NCI-H226 (cell line): ENCODE data around the gene AMZ2.
"Not testable (repeated sequence)": the region's sequence is repeated elsewhere in the genome, so short reads cannot be mapped to it uniquely, and the experiment has no call there.

Experiments used
- DNase-seq: peaks from one replicate; pipeline ENCODE4 v3.0.0-alpha.2; 2015

AMZ2 gene

GRCh38 chr17:68255151-68255550 lies 7.3 kb downstream of the AMZ2 start:
- DNase-seq = no peak

- no peak for DNase-seq
Observed at GRCh38 chr17:68255731-68256538, 8.1 kb downstream of the AMZ2 start.

GRCh38 chr17:68256701-68257100 lies 8.9 kb downstream of the AMZ2 start:
- not testable (repeated sequence) for DNase-seq

- DNase-seq = no peak
Observed at GRCh38 chr17:68257934-68258333, 10.1 kb downstream of the AMZ2 start.

GRCh38 chr17:68258890-68259647 lies 11.2 kb downstream of the AMZ2 start:
- DNase-seq = not testable (repeated sequence)

- not testable (repeated sequence) for DNase-seq
Observed at GRCh38 chr17:68259648-68259951, 11.8 kb downstream of the AMZ2 start.

- DNase-seq = no peak
Observed at GRCh38 chr17:68260051-68260762, 12.4 kb downstream of the AMZ2 start.

- DNase-seq = not testable (repeated sequence)
Observed at GRCh38 chr17:68262467-68262866, 14.6 kb downstream of the AMZ2 start.

GRCh38 chr17:68263101-68263681 lies 15.3 kb downstream of the AMZ2 start:
- DNase-seq = not testable (repeated sequence)

GRCh38 chr17:68265833-68266232 lies 18.0 kb downstream of the AMZ2 start:
- not testable (repeated sequence) for DNase-seq

GRCh38 chr17:68273722-68274121 lies 25.9 kb downstream of the AMZ2 start:
- no peak for DNase-seq

- not testable (repeated sequence) for DNase-seq
Observed at GRCh38 chr17:68276339-68276738, 28.5 kb downstream of the AMZ2 start.

GRCh38 chr17:68277807-68278206 lies 30.0 kb downstream of the AMZ2 start:
- DNase-seq = no peak

GRCh38 chr17:68281965-68282364 lies 34.1 kb downstream of the AMZ2 start:
- not testable (repeated sequence) for DNase-seq

GRCh38 chr17:68288375-68288774 lies 40.5 kb downstream of the AMZ2 start:
- no peak for DNase-seq

- DNase-seq = no peak
Observed at GRCh38 chr17:68288804-68289203, 41.0 kb downstream of the AMZ2 start.

GRCh38 chr17:68289473-68289872 lies 41.6 kb downstream of the AMZ2 start:
- no peak for DNase-seq

- no peak for DNase-seq
Observed at GRCh38 chr17:68289936-68290267, 42.1 kb downstream of the AMZ2 start.

GRCh38 chr17:68290268-68290954 lies 42.6 kb downstream of the AMZ2 start:
- DNase-seq = no peak

- peak; percentile 60 for DNase-seq
Observed at GRCh38 chr17:68290955-68291835, 43.4 kb downstream of the AMZ2 start, which contains the start of the genes ARSG and SLC16A6. Gene ARSG (plus strand): TSS chr17:68291495. CDS start chr17:68307494, 15,999 bp downstream. Gene SLC16A6 (minus strand): TSS chr17:68291127. CDS start chr17:68278320, 12,807 bp downstream.
